Stimulated activated naive CD8-positive, alpha-beta T cell treated with anti-CD3 and anti-CD28 coated beads, Interleukin-15, Interleukin-2, amounts not matched to agents 100 U/mL and 50 U/mL, for 24 hours (primary cell): Measurements from ENCODE around the gene XAB2.
"Not testable (repeated sequence)": the region's sequence is repeated elsewhere in the genome, so short reads cannot be mapped to it uniquely, and the experiment has no call there.

Source experiments
- ATAC-seq: fragments of 150-1000 bp; cut with Tn5 transposase; one replicate; pipeline ENCODE4 v1.10.0; 2021
- DNase-seq: peaks from one replicate; pipeline ENCODE4 v3.0.0; 2021

The XAB2 gene

DNA sequence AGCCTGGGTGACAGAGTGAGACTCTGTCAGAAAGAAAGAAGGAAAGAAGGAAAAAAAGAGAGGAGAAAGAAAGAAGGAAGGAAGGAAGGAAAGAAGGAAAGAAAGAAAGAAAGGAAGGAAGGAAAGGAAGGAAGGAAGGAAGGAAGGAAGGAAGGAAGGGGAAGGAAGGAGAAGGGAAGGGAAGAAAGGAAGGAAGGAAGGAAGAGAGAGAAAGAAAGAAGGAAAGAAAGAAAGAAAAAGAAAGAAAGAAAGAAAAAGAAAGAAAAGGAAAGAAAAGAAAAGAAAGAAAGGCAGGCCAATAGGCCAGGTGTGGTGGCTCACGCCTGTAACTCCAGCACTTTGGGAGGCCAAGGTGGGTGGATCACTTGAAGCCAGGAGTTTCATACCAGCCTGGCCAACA, 51.9 kb downstream of the XAB2 start:
- DNase-seq, ATAC-seq: not testable (repeated sequence)

DNA sequence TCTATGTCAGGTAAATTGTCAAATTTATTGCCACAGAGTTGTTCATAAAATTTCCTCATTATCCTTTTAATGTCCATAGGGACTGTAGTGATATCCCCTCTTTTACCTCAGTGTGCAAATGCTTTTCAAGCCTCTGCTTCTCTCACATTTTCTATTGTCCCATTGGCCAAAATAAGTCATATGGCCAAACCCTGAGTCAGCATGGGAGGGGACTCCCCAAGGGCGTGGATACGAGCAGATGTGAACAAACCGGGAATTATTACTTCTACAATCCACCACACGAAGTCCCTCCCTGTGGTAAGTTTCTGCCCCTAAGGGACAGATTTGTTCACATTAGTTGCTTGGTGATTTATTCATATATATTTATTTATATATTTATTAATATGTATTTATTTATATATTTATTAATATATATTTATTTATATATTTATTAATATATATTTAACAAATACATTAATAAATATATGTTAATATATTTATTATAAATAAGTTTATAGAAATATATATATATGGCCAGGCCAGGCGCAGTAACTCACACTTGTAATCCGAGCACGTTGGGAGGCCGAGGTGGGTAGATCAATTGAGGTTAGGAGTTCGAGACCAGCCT, 53.8 kb downstream of the XAB2 start:
- no peak for ATAC-seq
- DNase-seq: no peak

DNA sequence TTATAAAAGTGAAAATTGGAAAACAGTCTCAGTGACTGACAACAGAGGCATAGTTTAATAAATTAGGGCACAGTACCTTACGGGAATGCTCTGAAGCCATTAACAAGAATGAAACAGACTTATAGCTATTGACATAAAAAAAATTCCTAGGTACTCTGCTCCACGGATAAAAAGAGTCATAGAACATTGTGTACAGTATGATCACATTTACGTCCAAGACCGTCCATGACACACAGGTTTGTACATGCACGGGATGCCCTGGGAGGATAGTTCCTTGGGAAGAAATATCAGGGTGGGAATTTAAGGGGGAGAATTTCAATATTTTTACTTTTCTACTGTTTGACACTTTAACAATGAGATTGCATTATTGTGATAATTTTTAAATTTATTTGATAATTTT, 58.6 kb downstream of the XAB2 start:
- DNase-seq: no peak
- ATAC-seq: no peak
